PC-3 (cell line): Measurements from ENCODE around the gene HFM1. TPM values are rescaled to one million over a fixed set of nuclear protein-coding genes. Genes with fewer than 3 reads are reported as not detected.
A peak's percentile ranks its signal among the peaks of the same experiment; 100 is the strongest.
"Not testable (repeated sequence)": the region's sequence is repeated elsewhere in the genome, so short reads cannot be mapped to it uniquely, and the experiment has no call there.

Experiments used
- ATAC-seq: fragments of 200-7000 bp; cut with Tn5 transposase; 2 replicates; pipeline ENCODE4 v1.9.1; 2020; ENCODE audit warnings: mild to moderate bottlenecking, moderate library complexity
- BruUV-seq: library from RNA; stranded (reverse); fragments of 400-500 nt; replicated peaks from 2 replicates; lab custom pipeline; 2021; lab: Mats Ljungman, UMichigan
- CTCF ChIA-PET: fragments of 300-600 bp; sonication (Branson Sonifier 250); formaldehyde crosslinking; loops from one replicate; lab custom pipeline; 2022; ENCODE audit warnings: antibody characterized with exemption; lab: Charles Lee
- POLR2A ChIA-PET: fragments of 300-600 bp; sonication (Branson Sonifier 250); formaldehyde crosslinking; loops from one replicate; lab custom pipeline; 2022; ENCODE audit warnings: antibody characterized with exemption; ENCODE audit not compliant: unreplicated experiment; lab: Charles Lee
- DNase-seq: peaks from one replicate; pipeline ENCODE4 v3.0.0-alpha.2; 2015
- H2AFZ ChIP-seq: fragments of 300-600 bp; sonication (generic); 2 replicates; pipeline ENCODE4 v1.6.0; 2016; ENCODE audit warnings: antibody characterized with exemption, low read length
- H3F3A ChIP-seq: fragments of 300-600 bp; sonication (generic); one replicate; pipeline ENCODE4 v1.6.0; 2017; ENCODE audit warnings: antibody characterized with exemption, low read length, control low read depth, mild to moderate bottlenecking; ENCODE audit not compliant: unreplicated experiment
- H3K27ac ChIP-seq: fragments of 300-600 bp; sonication (generic); 2 replicates; pipeline ENCODE4 v1.5.1; 2016; ENCODE audit warnings: mild to moderate bottlenecking, low read length
- H3K27me3 ChIP-seq: fragments of 300-600 bp; sonication (generic); 2 replicates; pipeline ENCODE4 v1.6.1; 2016; ENCODE audit warnings: low read length, mixed read lengths
- H3K36me3 ChIP-seq: fragments of 300-600 bp; sonication (generic); 2 replicates; pipeline ENCODE4 v1.6.1; 2016; ENCODE audit warnings: low read depth, mixed run types, low read length, mixed read lengths
- H3K4me1 ChIP-seq: fragments of 300-600 bp; sonication (generic); 2 replicates; pipeline ENCODE4 v1.5.1; 2016; ENCODE audit warnings: low read length; ENCODE audit not compliant: insufficient read depth
- H3K4me2 ChIP-seq: fragments of 300-600 bp; sonication (generic); 2 replicates; pipeline ENCODE4 v1.6.0; 2016; ENCODE audit warnings: low read length
- H3K4me3 ChIP-seq: fragments of 300-600 bp; sonication (generic); 2 replicates; pipeline ENCODE4 v1.5.1; 2016; ENCODE audit warnings: mild to moderate bottlenecking, low read length, mixed read lengths
- H3K79me2 ChIP-seq: fragments of 300-600 bp; sonication (generic); 2 replicates; pipeline ENCODE4 v1.6.1; 2017; ENCODE audit warnings: low read length, mixed read lengths
- H3K9ac ChIP-seq: fragments of 300-600 bp; sonication (generic); 2 replicates; pipeline ENCODE4 v1.6.0; 2016; ENCODE audit warnings: mild to moderate bottlenecking, low read length
- H3K9me2 ChIP-seq: fragments of 300-600 bp; sonication (generic); replicated peaks from 2 replicates; pipeline ENCODE4 v1.6.1; 2016; ENCODE audit warnings: mixed run types, low read length, mixed read lengths
- H3K9me3 ChIP-seq: fragments of 300-600 bp; sonication (generic); 2 replicates; pipeline ENCODE4 v1.6.1; 2016; ENCODE audit warnings: low read length, mixed read lengths
- H4K20me1 ChIP-seq: fragments of 300-600 bp; sonication (generic); 2 replicates; pipeline ENCODE4 v1.6.1; 2016; ENCODE audit warnings: low read length, mixed read lengths
- CTCF ChIP-seq: fragments of 300-600 bp; sonication (generic); conservative IDR thresholded peaks from 2 replicates; pipeline ENCODE4 v1.5.1; 2017; ENCODE audit warnings: antibody characterized with exemption, low read depth, mild to moderate bottlenecking, low read length
- EZH2 ChIP-seq: fragments of 300-600 bp; sonication (generic); IDR thresholded peaks from one replicate; pipeline ENCODE4 v1.6.1; 2017; ENCODE audit warnings: antibody characterized with exemption, mild to moderate bottlenecking, low read length; ENCODE audit not compliant: unreplicated experiment
- EZH2phosphoT487 ChIP-seq: fragments of 300-600 bp; sonication (generic); IDR thresholded peaks from 2 replicates; pipeline ENCODE4 v1.6.1; 2018; ENCODE audit warnings: mild to moderate bottlenecking, antibody characterized with exemption, low read length, borderline replicate concordance
- intact Hi-C: fragments of 100-400 bp; cut with micrococcal nuclease; formaldehyde crosslinking; loops from 2 replicates; pipeline ENCODE4 v1.9.0; 2023
- total RNA-seq: library from RNA; depleted of rRNA; stranded (reverse); fragments of >200 nt; gene quantifications from 2 replicates; pipeline ENCODE4 v1.2.3, GENCODE V29; 2014

HFM1 gene
- total RNA-seq, 1 experiment from 2014 or later = not detected

DNA sequence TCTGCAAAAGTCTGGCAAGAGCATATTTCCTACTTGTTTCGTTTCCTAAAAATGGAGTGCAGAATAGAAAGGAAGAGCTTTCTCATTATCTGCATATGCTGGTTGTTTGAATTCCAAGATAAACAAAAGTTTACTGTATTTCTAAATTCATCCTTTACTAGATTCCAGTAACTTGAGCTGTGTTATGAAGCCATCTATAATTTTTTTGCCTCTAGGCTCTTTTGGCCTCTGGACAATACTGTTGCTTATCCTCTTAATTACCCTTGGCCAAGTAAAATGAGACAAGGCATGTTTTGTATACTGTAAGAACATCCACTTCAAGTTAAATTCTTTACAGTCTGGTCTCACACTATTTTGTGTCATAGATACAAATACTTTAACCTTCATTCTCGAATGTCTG lies 45.6 kb upstream of the HFM1 start:
- DNase-seq = peak; percentile 39
- H3K9ac ChIP-seq = no peak overlapping the region
- H3K9me2 ChIP-seq = no peaks in the 10 kb centered on the region
- H3K27me3 ChIP-seq = peaks cover 26% of the 10 kb centered on the region
- TF ChIP-seq EZH2phosphoT487 (no peak), CTCF (no peak), EZH2 (no peak)
- no peak overlapping the region for H3K4me2 ChIP-seq
- no peak overlapping the region for H3K27ac ChIP-seq
- H3K36me3 ChIP-seq = no peaks in the 10 kb centered on the region
- H3K4me1 ChIP-seq = no peaks in the 10 kb centered on the region
- H3K4me3 ChIP-seq = no peak overlapping the region
- no peaks in the 10 kb centered on the region for H3K9me3 ChIP-seq
- intact Hi-C loops = no loop called here
- no peaks in the 10 kb centered on the region for H3K79me2 ChIP-seq
- H4K20me1 ChIP-seq = no peaks in the 10 kb centered on the region
- ChIA-PET CTCF (no interaction called here), POLR2A (no interaction called here)
- H2AFZ ChIP-seq = no peak overlapping the region
- peak; percentile 64 for ATAC-seq
- no peaks in the 10 kb centered on the region for H3F3A ChIP-seq
- BruUV-seq = no TSS peak

DNA sequence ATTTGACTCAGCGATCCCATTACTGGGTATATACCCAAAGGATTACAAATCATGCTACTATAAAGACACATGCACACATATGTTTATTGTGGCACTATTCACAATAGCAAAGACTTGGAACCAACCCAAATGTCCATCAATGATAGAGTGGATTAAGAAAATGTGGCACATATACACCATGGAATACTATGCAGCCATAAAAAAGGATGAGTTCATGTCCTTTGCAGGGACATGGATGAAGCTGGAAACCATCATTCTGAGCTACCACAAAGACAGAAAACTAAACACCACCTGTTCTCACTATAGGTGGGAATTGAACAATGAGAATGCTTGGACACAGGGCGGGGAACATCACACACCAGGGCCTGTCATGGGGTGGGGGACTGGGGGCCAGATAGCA lies 43.1 kb upstream of the HFM1 start:
- H3K4me3 ChIP-seq, H3K9ac ChIP-seq, H3K79me2 ChIP-seq, POLR2A ChIA-PET, DNase-seq, H4K20me1 ChIP-seq, intact Hi-C loops, ATAC-seq, BruUV-seq, CTCF ChIA-PET, H3K4me1 ChIP-seq, H3K9me3 ChIP-seq, H3K4me2 ChIP-seq, H3K9me2 ChIP-seq, H3K27ac ChIP-seq, H2AFZ ChIP-seq, H3F3A ChIP-seq, H3K36me3 ChIP-seq: not testable (repeated sequence)
- H3K27me3 ChIP-seq = peaks cover 11% of the 10 kb centered on the region

DNA sequence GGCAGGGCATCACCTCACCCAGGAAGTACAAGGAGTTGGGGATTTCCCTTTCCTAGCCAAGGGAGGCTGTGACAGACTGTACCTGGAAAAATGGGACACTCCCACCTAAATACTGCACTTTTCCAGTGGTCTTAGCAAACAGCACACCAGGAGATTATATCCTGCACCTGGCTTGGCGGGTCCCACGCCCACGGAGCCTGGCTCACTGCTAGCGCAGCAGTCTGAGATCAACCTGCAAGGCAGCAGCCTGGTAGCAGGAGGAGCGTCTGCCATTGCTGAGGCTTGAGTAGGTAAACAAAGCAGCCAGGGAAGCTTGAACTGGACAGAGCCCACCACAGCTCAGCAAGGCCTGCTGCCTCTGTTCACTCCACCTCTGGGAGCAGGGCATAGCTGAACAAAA lies 37.3 kb upstream of the HFM1 start:
- POLR2A ChIA-PET, H3K27ac ChIP-seq, H3K36me3 ChIP-seq, H3K4me2 ChIP-seq, DNase-seq, H3K4me3 ChIP-seq, H3K9ac ChIP-seq, H2AFZ ChIP-seq, BruUV-seq, H3K4me1 ChIP-seq, ATAC-seq, H3K9me3 ChIP-seq, H3K9me2 ChIP-seq, H4K20me1 ChIP-seq, H3K79me2 ChIP-seq, H3F3A ChIP-seq, CTCF ChIA-PET: not testable (repeated sequence)
- intact Hi-C loops = loop anchor here (1.0 to 2.0 kb wide), 3 partner anchors 59 to 485 kb away; partner anchors contain the start of gene CDC7
- peaks cover 15% of the 10 kb centered on the region for H3K27me3 ChIP-seq

GRCh38 chr1:91440847-91441246 lies 36.2 kb upstream of the HFM1 start:
- Histone ChIP-seq H3K4me2 (no peak overlapping the region), H3K27me3 (peaks cover 24% of the 10 kb centered on the region), H3K27ac (no peak overlapping the region), H3K9me3 (no peaks in the 10 kb centered on the region), H3K9me2 (no peaks in the 10 kb centered on the region), H3K36me3 (no peaks in the 10 kb centered on the region), H3K4me1 (no peaks in the 10 kb centered on the region), H2AFZ (no peak overlapping the region), H4K20me1 (no peaks in the 10 kb centered on the region), H3K79me2 (no peaks in the 10 kb centered on the region), H3K4me3 (no peak overlapping the region), H3K9ac (no peak overlapping the region), H3F3A (no peaks in the 10 kb centered on the region)
- TF ChIP-seq CTCF (peak; percentile 60), EZH2 (no peak)
- ATAC-seq (peak; percentile 70), DNase-seq (peak; percentile 56)
- CTCF ChIA-PET = interaction anchor here (0.8 kb wide), 1 partner anchor 296 kb away, joined by 3 read pairs; no protein-coding TSS in a partner anchor
- POLR2A ChIA-PET = no interaction called here
- no TSS peak for BruUV-seq
- intact Hi-C loops = loop anchor here (1.0 to 2.0 kb wide), 3 partner anchors 60 to 486 kb away; partner anchors contain the start of gene CDC7
